ENCODE measurements around the gene BMS1. TPM values are rescaled to one million over a fixed set of nuclear protein-coding genes. Genes with fewer than 3 reads are reported as not detected.

Gene BMS1
- total RNA-seq, 1 experiment from 2014 or later, result 44.2 TPM

DNA sequence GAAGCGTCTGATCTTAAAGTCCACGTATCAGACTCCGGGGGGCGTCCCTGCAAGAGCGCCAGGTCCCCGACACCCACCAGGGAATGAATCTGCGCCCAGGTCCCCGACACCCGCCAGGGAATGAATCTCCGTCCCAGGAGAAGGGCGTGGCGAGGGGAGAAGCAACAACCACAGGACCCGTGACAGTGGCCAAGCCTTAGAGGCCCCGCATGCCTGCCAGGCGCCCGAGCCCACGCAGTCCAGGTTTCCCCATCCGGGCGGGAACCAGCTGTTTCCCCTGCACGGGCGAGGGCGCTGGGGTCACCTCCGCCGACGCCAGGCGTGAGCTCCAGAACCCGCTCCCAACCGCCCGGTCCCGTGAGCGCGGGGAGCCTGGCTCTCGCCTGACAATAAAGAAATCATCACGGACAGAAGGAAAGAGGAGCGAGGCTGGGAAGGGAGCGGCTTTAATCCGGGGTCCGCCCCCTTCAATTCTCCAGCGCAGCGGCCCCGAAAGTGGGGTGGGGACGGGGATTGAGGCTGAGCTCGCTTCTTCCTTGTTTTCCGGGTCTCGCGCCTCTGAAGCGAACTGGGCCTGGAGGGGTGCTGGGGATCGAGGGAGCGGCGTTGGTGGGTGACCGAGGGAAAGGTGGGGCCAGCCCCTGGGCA, 29.0 kb upstream of the BMS1 start:
- no peak overlapping the region for H4K91ac ChIP-seq (ENCODE audit: insufficient read length, low read depth, low read length)
- H2BK120ac ChIP-seq (ENCODE audit: low read depth, low read length, poor library complexity, severe bottlenecking), result no peak overlapping the region
- no peaks in the 10 kb centered on the region for H4K20me1 ChIP-seq (ENCODE audit: control insufficient read depth, insufficient read depth, insufficient read length)
- Mint-ChIP-seq H3K36me3 (ENCODE audit: insufficient read depth in 1 of 3, low read depth in 3 of 3) (no peaks in the 10 kb centered on the region), H3K27ac (no peak overlapping the region), H3K4me1 (peaks cover 0 to 2% of the 10 kb centered on the region in 2 experiments; a peak in 2 of 4 replicates), H3K4me3 (peak overlapping the region; percentile 64 to 83), H3K27me3 (ENCODE audit: low read depth) (peaks cover 82% of the 10 kb centered on the region), H3K9me3 (peaks cover 9 to 10% of the 10 kb centered on the region in 2 experiments; a peak in 4 of 5 replicates)
- no peak overlapping the region for H3K14ac ChIP-seq (ENCODE audit: insufficient read depth, low read length)
- no peak overlapping the region for H3K18ac ChIP-seq (ENCODE audit: insufficient read length, low read depth, low read length)
- H3K9me3 ChIP-seq (ENCODE audit: control insufficient read depth, low read depth, low read length), result no peaks in the 10 kb centered on the region
- TF ChIP-seq, protein P1, sequence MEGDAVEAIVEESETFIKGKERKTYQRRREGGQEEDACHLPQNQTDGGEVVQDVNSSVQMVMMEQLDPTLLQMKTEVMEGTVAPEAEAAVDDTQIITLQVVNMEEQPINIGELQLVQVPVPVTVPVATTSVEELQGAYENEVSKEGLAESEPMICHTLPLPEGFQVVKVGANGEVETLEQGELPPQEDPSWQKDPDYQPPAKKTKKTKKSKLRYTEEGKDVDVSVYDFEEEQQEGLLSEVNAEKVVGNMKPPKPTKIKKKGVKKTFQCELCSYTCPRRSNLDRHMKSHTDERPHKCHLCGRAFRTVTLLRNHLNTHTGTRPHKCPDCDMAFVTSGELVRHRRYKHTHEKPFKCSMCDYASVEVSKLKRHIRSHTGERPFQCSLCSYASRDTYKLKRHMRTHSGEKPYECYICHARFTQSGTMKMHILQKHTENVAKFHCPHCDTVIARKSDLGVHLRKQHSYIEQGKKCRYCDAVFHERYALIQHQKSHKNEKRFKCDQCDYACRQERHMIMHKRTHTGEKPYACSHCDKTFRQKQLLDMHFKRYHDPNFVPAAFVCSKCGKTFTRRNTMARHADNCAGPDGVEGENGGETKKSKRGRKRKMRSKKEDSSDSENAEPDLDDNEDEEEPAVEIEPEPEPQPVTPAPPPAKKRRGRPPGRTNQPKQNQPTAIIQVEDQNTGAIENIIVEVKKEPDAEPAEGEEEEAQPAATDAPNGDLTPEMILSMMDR (conservative IDR thresholded peaks at IDR 0.05), result no peak; the same call in 2 of the 3 replicates
- H3T11ph ChIP-seq (ENCODE audit: low read length), result no peak overlapping the region
- H3K27ac ChIP-seq (ENCODE audit: insufficient read length, low read depth, low read length), result no peak overlapping the region
- H2BK20ac ChIP-seq (ENCODE audit: low read depth, low read length, poor library complexity, severe bottlenecking), result no peak overlapping the region
- H2BK15ac ChIP-seq (ENCODE audit: low read depth, low read length), result no peak overlapping the region
- H2AK5ac ChIP-seq (ENCODE audit: insufficient read length, low read length), result no peak overlapping the region
- no CpG with 5 or more reads among the region's 51 CpGs for WGBS (ENCODE audit: extremely low coverage, insufficient read length, low lambda C conversion rate)
- H3K23ac ChIP-seq (ENCODE audit: insufficient read length, low read depth, low read length), result no peak overlapping the region
- no peak overlapping the region for H3K9ac ChIP-seq (ENCODE audit: extremely low read depth, insufficient read length, low read length)
- H4K5ac ChIP-seq (ENCODE audit: insufficient read length, low read depth, low read length), result no peak overlapping the region
- H3K27me3 ChIP-seq (ENCODE audit: insufficient read depth, low read length), result peaks cover 26% of the 10 kb centered on the region; the same call in 1 of the 2 replicates
- H3K4me2 ChIP-seq (ENCODE audit: insufficient read depth, insufficient read length, low read length), result peak overlapping the region; percentile 49
- H3K79me1 ChIP-seq (ENCODE audit: insufficient read depth, low read depth, low read length, poor library complexity, severe bottlenecking), result no peaks in the 10 kb centered on the region
- peaks cover 20% of the 10 kb centered on the region for H3K23me2 ChIP-seq (ENCODE audit: insufficient read length, low read depth, low read length, poor library complexity, severe bottlenecking)
- H3K4me1 ChIP-seq (ENCODE audit: insufficient read depth, low read length), result no peaks in the 10 kb centered on the region
- H2AFZ ChIP-seq (ENCODE audit: low read length), result no peak overlapping the region
- H3K4ac ChIP-seq (ENCODE audit: low read depth, low read length), result no peak overlapping the region
- DNase-seq, result no peak
- no peak overlapping the region for H4K8ac ChIP-seq (replicated peaks; ENCODE audit: insufficient read length, low read depth, low read length)
- no peak overlapping the region for H2BK12ac ChIP-seq (ENCODE audit: insufficient read length, low read depth, low read length)
- H2BK5ac ChIP-seq (ENCODE audit: insufficient read length, low read length), result no peak overlapping the region
- H3K79me2 ChIP-seq (ENCODE audit: insufficient read depth, low read length), result no peaks in the 10 kb centered on the region
- H3K56ac ChIP-seq (ENCODE audit: insufficient read length, low read depth, low read length), result no peak overlapping the region
